Subcutaneous adipose tissue (tissue), 4 donors: ENCODE results near the gene GBP2. TPM values are rescaled to one million over a fixed set of nuclear protein-coding genes. Genes with fewer than 3 reads are reported as not detected.

Source experiments
- CTCF ChIP-seq: fragments of 450-650 bp; IDR thresholded peaks from one replicate; pipeline ENCODE4 v1.5.1; 2016; ENCODE audit warnings: low read depth, mild to moderate bottlenecking, control low read depth, antibody characterized with exemption, moderate library complexity
- total RNA-seq, 4 donors: library from RNA; depleted of rRNA; stranded (reverse); fragments of >200 nt; gene quantifications; one replicate each; pipeline ENCODE4 v1.1.0, GENCODE V29; 2016

The GBP2 gene
- total RNA-seq, 4 donors from 2014 or later: 47.8 to 124 (median 81.0) TPM

- TF ChIP-seq CTCF: no peak
Observed at GRCh38 chr1:89146721-89147120, 20.8 kb upstream of the GBP2 start.

- TF ChIP-seq CTCF: no peak
Observed at GRCh38 chr1:89143484-89143883, 17.6 kb upstream of the GBP2 start.

- no peak for TF ChIP-seq CTCF
Observed at GRCh38 chr1:89142160-89142559, 16.2 kb upstream of the GBP2 start.

- TF ChIP-seq CTCF: no peak
Observed at GRCh38 chr1:89133747-89134146, 7.8 kb upstream of the GBP2 start.

- no peak for TF ChIP-seq CTCF
Observed at GRCh38 chr1:89130716-89131115, 4.8 kb upstream of the GBP2 start.

GRCh38 chr1:89129911-89130310 is 4.0 kb upstream of the GBP2 start:
- no peak for TF ChIP-seq CTCF

GRCh38 chr1:89125240-89125912 is 538 bp downstream of the GBP2 start:
- no peak for TF ChIP-seq CTCF
